CD4-positive, CD25-positive, alpha-beta regulatory T cell (primary cell): ENCODE measurements around the gene ANKRD63. TPM values are rescaled to one million over a fixed set of nuclear protein-coding genes. Genes with fewer than 3 reads are reported as not detected.

ENCODE experiments used
- ATAC-seq, 2 donors: fragments of 150-1000 bp; cut with Tn5 transposase; one replicate each; pipeline ENCODE4 v1.10.0; 2021; ENCODE audit warnings: low read depth in 2 of 2, moderate number of reproducible peaks in 2 of 2, moderate library complexity in 1 of 2
- DNase-seq, 3 donors: peaks; one replicate each; pipeline versions ENCODE4 v3.0.0 to v3.0.0-alpha.2; 2012 to 2022; ENCODE audit warnings: mixed read lengths in 1 of 3
- H3K27ac ChIP-seq: one replicate; pipeline ENCODE4 v1.7.0; 2013; ENCODE audit warnings: mild to moderate bottlenecking, low read length; ENCODE audit not compliant: insufficient read depth, poor library complexity, severe bottlenecking
- H3K27me3 ChIP-seq: one replicate; pipeline ENCODE4 v1.7.0; 2013; ENCODE audit warnings: low read length; ENCODE audit not compliant: control insufficient read depth, insufficient read depth
- H3K36me3 ChIP-seq: one replicate; pipeline ENCODE4 v1.7.0; 2013; ENCODE audit warnings: mild to moderate bottlenecking, low read length, moderate library complexity; ENCODE audit not compliant: control insufficient read depth, insufficient read depth
- H3K4me1 ChIP-seq: 2 replicates; pipeline ENCODE4 v1.7.0; 2013; ENCODE audit warnings: mild to moderate bottlenecking, low read length; ENCODE audit not compliant: insufficient read depth, control insufficient read depth, poor library complexity, severe bottlenecking
- H3K4me3 ChIP-seq: one replicate; pipeline ENCODE4 v1.7.0; 2013; ENCODE audit warnings: low read depth, mild to moderate bottlenecking, low read length, moderate library complexity
- H3K9me3 ChIP-seq, 2 experiments: 1 replicate in 1 of 2; 2 replicates in 1 of 2; pipeline ENCODE4 v1.7.0; 2013; ENCODE audit warnings: low read length in 2 of 2, mild to moderate bottlenecking in 1 of 2, moderate library complexity in 1 of 2; ENCODE audit not compliant: control insufficient read depth in 2 of 2
- H3K27ac Mint-ChIP-seq, 3 donors: one replicate each; pipeline ENCODE4 v1.8.0; 2020 to 2022; ENCODE audit warnings: mild to moderate bottlenecking in 3 of 3, mixed read lengths in 3 of 3, moderate library complexity in 2 of 3
- H3K27me3 Mint-ChIP-seq: one replicate; pipeline ENCODE4 v1.8.0; 2022; ENCODE audit warnings: mild to moderate bottlenecking, mixed read lengths
- H3K36me3 Mint-ChIP-seq: one replicate; pipeline ENCODE4 v1.8.0; 2020; ENCODE audit warnings: mixed read lengths
- H3K4me1 Mint-ChIP-seq, 4 donors: one replicate each; pipeline ENCODE4 v1.8.0; 2020 to 2022; ENCODE audit warnings: mixed read lengths in 4 of 4, mild to moderate bottlenecking in 1 of 4
- H3K4me3 Mint-ChIP-seq, 4 donors: one replicate each; pipeline ENCODE4 v1.8.0; 2020 to 2022; ENCODE audit warnings: mild to moderate bottlenecking in 4 of 4, mixed read lengths in 4 of 4, moderate library complexity in 3 of 4
- H3K9me3 Mint-ChIP-seq, 7 donors: one replicate each; pipeline ENCODE4 v1.8.0; 2020 to 2022; ENCODE audit warnings: mixed read lengths in 7 of 7, mild to moderate bottlenecking in 3 of 7, moderate library complexity in 2 of 7
- polyA plus RNA-seq, 4 donors: library from polyadenylated mRNA; unstranded; fragments of 300-500 nt; fragmentation: Illumina TruSeq; gene quantifications; one replicate each; pipeline ENCODE4 v1.2.3, GENCODE V29; 2021
- total RNA-seq: library from RNA; stranded (reverse); gene quantifications from one replicate; pipeline ENCODE4 v1.2.3, GENCODE V29; 2022

The ANKRD63 gene, protein sequence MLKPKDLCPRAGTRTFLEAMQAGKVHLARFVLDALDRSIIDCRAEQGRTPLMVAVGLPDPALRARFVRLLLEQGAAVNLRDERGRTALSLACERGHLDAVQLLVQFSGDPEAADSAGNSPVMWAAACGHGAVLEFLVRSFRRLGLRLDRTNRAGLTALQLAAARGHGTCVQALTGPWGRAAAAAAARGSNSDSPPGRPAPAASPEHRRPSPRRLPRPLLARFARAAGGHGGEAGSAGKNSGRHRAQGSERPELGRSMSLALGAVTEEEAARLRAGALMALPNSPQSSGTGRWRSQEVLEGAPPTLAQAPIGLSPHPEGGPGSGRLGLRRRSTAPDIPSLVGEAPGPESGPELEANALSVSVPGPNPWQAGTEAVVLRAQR
- total RNA-seq, result 0.35 TPM
- not detected for polyA plus RNA-seq

DNA sequence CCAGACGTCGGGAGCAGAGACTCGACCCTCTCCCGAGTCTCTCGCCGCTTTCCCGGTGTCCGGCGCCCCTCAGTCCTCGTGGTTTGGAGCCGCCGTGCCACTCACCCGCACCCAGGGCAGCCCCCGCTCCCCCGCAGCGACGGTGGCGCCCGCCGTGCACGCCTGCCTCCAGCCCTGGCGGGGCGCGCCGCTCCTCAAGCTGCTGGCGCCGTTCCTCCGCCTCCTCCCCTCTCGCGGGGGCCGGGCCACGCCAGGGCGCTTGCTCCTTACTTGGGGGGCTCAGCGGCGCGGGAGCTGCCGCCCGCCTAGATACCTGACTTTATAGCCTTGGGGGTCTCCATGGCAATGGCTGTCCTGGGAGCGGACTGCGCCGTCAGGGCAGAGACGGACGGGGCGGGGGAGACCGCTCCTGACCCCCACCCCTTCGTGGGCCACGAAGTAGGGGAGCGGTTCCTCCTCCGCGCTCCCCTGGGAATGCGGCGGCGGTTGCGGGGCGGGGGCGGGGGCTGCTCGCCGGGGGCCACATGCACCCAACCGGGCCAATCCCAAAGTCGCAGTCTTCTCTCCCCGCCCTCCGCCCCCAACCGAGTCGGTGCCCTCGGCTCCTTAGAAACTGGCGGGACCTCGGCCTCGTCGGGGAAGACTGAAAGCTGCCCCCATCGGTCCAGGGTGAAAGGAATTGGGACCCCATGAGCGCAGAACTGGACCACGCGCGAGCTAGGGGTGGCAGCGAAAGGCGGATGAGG is at the start of gene ANKRD63:
Gene ANKRD63 (minus strand): TSS at position 196 of the 746 bp plus-strand sequence. CDS start 478 bp downstream, outside the sequence.
- peak; percentile 43 to 44 for ATAC-seq
- H3K9me3 Mint-ChIP-seq, result peaks cover 0 to 1% (median 0%) of the 10 kb centered on the region in 7 donors
- peak within 1 kb of the TSS in 1 of 3 donors; percentile 5 for H3K27ac Mint-ChIP-seq
- H3K36me3 ChIP-seq, result peaks cover 7% of the 10 kb centered on the region
- H3K4me3 ChIP-seq, result no peak within 1 kb of the TSS
- no peaks in the 10 kb centered on the region for H3K9me3 ChIP-seq
- no peaks in the 10 kb centered on the region for H3K36me3 Mint-ChIP-seq
- H3K4me1 ChIP-seq, result peaks cover 25% of the 10 kb centered on the region
- H3K27ac ChIP-seq, result no peak within 1 kb of the TSS
- H3K4me1 Mint-ChIP-seq, result peaks cover 0 to 4% (median 2%) of the 10 kb centered on the region in 4 donors
- H3K4me3 Mint-ChIP-seq, result peak within 1 kb of the TSS in 3 of 4 donors; percentile 54 to 77 (median 62)
- DNase-seq, result peak; percentile 15 to 45 (median 45)
- peaks cover 25% of the 10 kb centered on the region for H3K27me3 Mint-ChIP-seq
- H3K27me3 ChIP-seq, result peaks cover 13% of the 10 kb centered on the region

- no peaks in the 10 kb centered on the region for H3K36me3 ChIP-seq
- DNase-seq (no peak), ATAC-seq (no peak)
- Mint-ChIP-seq H3K4me1 (peaks cover 4 to 18% (median 6%) of the 10 kb centered on the region in 4 donors), H3K27me3 (no peaks in the 10 kb centered on the region), H3K36me3 (peaks cover 3% of the 10 kb centered on the region), H3K27ac (no peak overlapping the region), H3K4me3 (no peak overlapping the region), H3K9me3 (peaks cover 0 to 2% (median 0%) of the 10 kb centered on the region in 7 donors)
- no peaks in the 10 kb centered on the region for H3K27me3 ChIP-seq
- H3K27ac ChIP-seq, result no peak overlapping the region
- no peaks in the 10 kb centered on the region for H3K9me3 ChIP-seq
- no peaks in the 10 kb centered on the region for H3K4me1 ChIP-seq
- H3K4me3 ChIP-seq, result no peak overlapping the region
Observed at GRCh38 chr15:40332113-40332781, 49.4 kb upstream of the ANKRD63 start.

GRCh38 chr15:40331637-40332036 is 48.8 kb upstream of the ANKRD63 start:
- Mint-ChIP-seq H3K36me3 (peaks cover 3% of the 10 kb centered on the region), H3K9me3 (peaks cover 0 to 2% (median 0%) of the 10 kb centered on the region in 7 donors), H3K27ac (no peak overlapping the region), H3K4me1 (peaks cover 5 to 19% (median 6%) of the 10 kb centered on the region in 4 donors), H3K4me3 (no peak overlapping the region), H3K27me3 (no peaks in the 10 kb centered on the region)
- Histone ChIP-seq H3K4me1 (no peaks in the 10 kb centered on the region), H3K27ac (no peak overlapping the region), H3K9me3 (no peaks in the 10 kb centered on the region), H3K27me3 (no peaks in the 10 kb centered on the region), H3K36me3 (no peaks in the 10 kb centered on the region), H3K4me3 (no peak overlapping the region)
- DNase-seq (no peak), ATAC-seq (no peak)

DNA sequence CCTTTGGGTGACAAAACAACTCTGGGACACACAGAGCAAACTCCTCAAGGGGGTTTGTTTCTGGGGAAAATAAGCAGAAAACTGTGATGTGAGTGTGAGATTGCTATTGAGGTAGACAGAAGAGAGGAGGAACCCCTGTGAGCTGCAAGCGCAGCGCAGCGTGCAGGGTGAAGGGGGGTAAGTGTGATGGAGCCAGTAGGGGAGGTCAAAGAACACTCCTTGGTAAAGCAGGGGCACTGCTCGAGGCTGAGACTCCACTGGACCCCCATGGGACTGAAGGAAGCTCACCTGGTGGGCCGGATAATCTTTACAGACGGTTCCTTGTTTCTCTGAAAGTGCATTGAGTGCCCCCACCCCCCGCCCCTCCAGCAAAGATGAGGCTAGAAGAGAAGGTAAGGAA is 48.2 kb upstream of the ANKRD63 start:
- Mint-ChIP-seq H3K4me3 (no peak overlapping the region), H3K27ac (no peak overlapping the region), H3K9me3 (peaks cover 0 to 2% (median 0%) of the 10 kb centered on the region in 7 donors), H3K27me3 (no peaks in the 10 kb centered on the region), H3K36me3 (peaks cover 3% of the 10 kb centered on the region), H3K4me1 (peaks cover 5 to 21% (median 6%) of the 10 kb centered on the region in 4 donors)
- H3K4me1 ChIP-seq, result no peaks in the 10 kb centered on the region
- no peak overlapping the region for H3K4me3 ChIP-seq
- no peak for DNase-seq
- no peak for ATAC-seq
- no peak overlapping the region for H3K27ac ChIP-seq
- H3K27me3 ChIP-seq, result no peaks in the 10 kb centered on the region
- H3K36me3 ChIP-seq, result no peaks in the 10 kb centered on the region
- H3K9me3 ChIP-seq, result no peaks in the 10 kb centered on the region

DNA sequence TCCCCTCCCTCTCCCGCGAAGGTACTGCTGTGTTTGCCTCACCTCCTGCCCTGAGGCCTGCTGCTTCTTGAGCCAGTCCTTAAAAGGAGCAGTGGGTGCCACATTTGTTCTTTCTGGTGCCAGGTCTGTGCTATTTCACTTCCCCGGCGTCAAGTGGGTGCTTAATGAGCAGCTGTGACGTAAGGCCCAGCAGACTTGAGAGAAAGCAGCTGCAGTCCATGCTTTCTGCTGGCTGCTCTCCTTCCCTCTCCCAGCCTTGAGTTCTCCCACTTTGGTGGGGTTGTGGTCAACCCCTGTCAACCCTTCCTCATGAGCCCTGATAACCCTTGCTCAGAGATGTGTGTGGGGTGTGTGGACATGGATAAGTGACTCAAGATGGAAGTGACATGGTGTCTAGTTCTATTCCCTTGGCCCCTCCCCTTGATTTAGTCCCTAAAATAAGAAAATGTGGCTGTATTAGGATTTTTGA is 47.5 kb upstream of the ANKRD63 start:
- Mint-ChIP-seq H3K36me3 (peaks cover 3% of the 10 kb centered on the region), H3K27ac (no peak overlapping the region), H3K4me1 (peaks cover 5 to 28% (median 10%) of the 10 kb centered on the region in 4 donors), H3K9me3 (peaks cover 0 to 2% (median 0%) of the 10 kb centered on the region in 7 donors), H3K4me3 (no peak overlapping the region), H3K27me3 (no peaks in the 10 kb centered on the region)
- H3K4me1 ChIP-seq, result no peaks in the 10 kb centered on the region
- no peak overlapping the region for H3K4me3 ChIP-seq
- H3K27me3 ChIP-seq, result no peaks in the 10 kb centered on the region
- ATAC-seq (no peak), DNase-seq (no peak)
- H3K9me3 ChIP-seq, result no peaks in the 10 kb centered on the region
- H3K27ac ChIP-seq, result no peak overlapping the region
- no peaks in the 10 kb centered on the region for H3K36me3 ChIP-seq

DNA sequence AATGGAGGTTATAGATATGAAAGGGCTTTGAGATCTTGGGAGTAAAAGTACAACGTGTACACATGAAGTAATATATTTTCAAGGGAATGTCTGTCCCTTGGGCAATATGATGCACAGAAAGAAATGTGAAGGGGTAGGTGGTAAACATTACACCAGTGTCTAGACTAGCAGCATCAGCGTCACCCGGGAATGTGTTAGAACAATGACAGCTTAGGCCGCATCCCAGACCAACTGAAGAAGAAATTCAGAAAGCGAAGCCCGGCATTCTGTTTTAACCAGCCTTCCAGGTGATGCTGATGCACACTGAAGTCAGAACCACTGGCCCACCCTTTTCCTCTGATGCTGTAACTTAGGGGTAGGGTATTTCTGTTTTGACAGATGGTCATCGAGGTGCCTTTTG is 46.9 kb upstream of the ANKRD63 start:
- no peak overlapping the region for H3K27ac ChIP-seq
- H3K9me3 ChIP-seq, result no peaks in the 10 kb centered on the region
- Mint-ChIP-seq H3K27me3 (peaks cover 5% of the 10 kb centered on the region), H3K36me3 (peaks cover 3% of the 10 kb centered on the region), H3K9me3 (peaks cover 0 to 2% (median 0%) of the 10 kb centered on the region in 7 donors), H3K27ac (no peak overlapping the region), H3K4me3 (no peak overlapping the region), H3K4me1 (peaks cover 10 to 34% (median 16%) of the 10 kb centered on the region in 4 donors)
- ATAC-seq (no peak), DNase-seq (no peak)
- H3K36me3 ChIP-seq, result no peaks in the 10 kb centered on the region
- H3K4me1 ChIP-seq, result peaks cover 4% of the 10 kb centered on the region
- H3K27me3 ChIP-seq, result no peaks in the 10 kb centered on the region
- H3K4me3 ChIP-seq, result no peak overlapping the region

DNA sequence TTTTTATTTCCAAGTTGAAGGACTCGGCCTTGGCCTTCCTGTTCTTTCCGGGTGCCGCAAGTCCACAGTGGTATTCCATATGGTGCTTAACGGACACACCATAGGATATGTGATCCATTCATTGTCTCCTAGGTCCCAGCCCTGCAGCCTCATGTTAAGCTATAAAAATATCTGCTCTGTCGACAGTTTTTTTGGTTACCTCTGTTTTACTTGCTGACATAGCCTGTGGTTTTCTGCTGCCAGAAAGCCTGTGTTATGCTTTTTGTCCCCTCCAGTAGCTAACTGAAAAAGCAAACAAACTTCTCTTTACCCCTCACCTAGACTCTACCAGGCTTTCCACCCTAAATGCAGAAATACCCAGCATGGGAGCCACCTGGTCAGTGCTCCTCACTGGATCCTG is 45.9 kb upstream of the ANKRD63 start:
- peaks cover 7% of the 10 kb centered on the region for H3K27me3 Mint-ChIP-seq
- H3K36me3 Mint-ChIP-seq, result peaks cover 3% of the 10 kb centered on the region
- peaks cover 0 to 2% (median 0%) of the 10 kb centered on the region in 7 donors for H3K9me3 Mint-ChIP-seq
- ATAC-seq (no peak), DNase-seq (no peak)
- no peak overlapping the region for H3K4me3 ChIP-seq
- H3K4me1 ChIP-seq, result peaks cover 13% of the 10 kb centered on the region
- H3K27ac ChIP-seq, result no peak overlapping the region
- peaks cover 10 to 26% (median 16%) of the 10 kb centered on the region in 4 donors for H3K4me1 Mint-ChIP-seq
- H3K27ac Mint-ChIP-seq, result no peak overlapping the region
- peak overlapping the region in 2 of 4 donors; percentile 27 to 35 for H3K4me3 Mint-ChIP-seq
- H3K36me3 ChIP-seq, result no peaks in the 10 kb centered on the region
- no peaks in the 10 kb centered on the region for H3K9me3 ChIP-seq
- no peaks in the 10 kb centered on the region for H3K27me3 ChIP-seq
